ENCODE measurements around the gene EHD2.

Gene EHD2

GRCh38 chr19:47697863-47698609 lies 15.2 kb upstream of the EHD2 start:
- peak; percentile 90 for DNase-seq (ENCODE audit: low read depth)
- H3K4me3 ChIP-seq (replicated peaks; ENCODE audit: low read depth, low read length) = no peak overlapping the region
- peak; percentile 100 for TF ChIP-seq CTCF (IDR thresholded peaks at IDR 0.05; ENCODE audit: low read length, missing control alignments)

GRCh38 chr19:47698631-47699359 lies 14.4 kb upstream of the EHD2 start:
- no peak overlapping the region for H3K4me3 ChIP-seq (replicated peaks; ENCODE audit: low read depth, low read length)
- TF ChIP-seq CTCF (IDR thresholded peaks at IDR 0.05; ENCODE audit: low read length, missing control alignments) = no peak
- no peak for DNase-seq (ENCODE audit: low read depth)

- peak; percentile 76 for TF ChIP-seq CTCF (IDR thresholded peaks at IDR 0.05; ENCODE audit: low read length, missing control alignments)
- H3K4me3 ChIP-seq (replicated peaks; ENCODE audit: low read depth, low read length) = no peak overlapping the region
- DNase-seq (ENCODE audit: low read depth) = peak; percentile 41
Observed at GRCh38 chr19:47699360-47699917, 13.8 kb upstream of the EHD2 start.

GRCh38 chr19:47700934-47701716 lies 12.1 kb upstream of the EHD2 start:
- H3K4me3 ChIP-seq (replicated peaks; ENCODE audit: low read depth, low read length) = no peak overlapping the region
- TF ChIP-seq CTCF (IDR thresholded peaks at IDR 0.05; ENCODE audit: low read length, missing control alignments) = no peak
- no peak for DNase-seq (ENCODE audit: low read depth)

GRCh38 chr19:47701717-47702552 lies 11.3 kb upstream of the EHD2 start:
- no peak overlapping the region for H3K4me3 ChIP-seq (replicated peaks; ENCODE audit: low read depth, low read length)
- no peak for TF ChIP-seq CTCF (IDR thresholded peaks at IDR 0.05; ENCODE audit: low read length, missing control alignments)

GRCh38 chr19:47702671-47703070 lies 10.6 kb upstream of the EHD2 start:
- no peak overlapping the region for H3K4me3 ChIP-seq (replicated peaks; ENCODE audit: low read depth, low read length)
- no peak for DNase-seq (ENCODE audit: low read depth)
- no peak for TF ChIP-seq CTCF (IDR thresholded peaks at IDR 0.05; ENCODE audit: low read length, missing control alignments)

More at GRCh38 chr19:47701717-47702552, 11.3 kb upstream of the EHD2 start:
- DNase-seq (ENCODE audit: low read depth) = no peak

Data from fibroblast of pulmonary artery (primary cell).